ENCODE results near the gene PPP3CA. TPM values are rescaled to one million over a fixed set of nuclear protein-coding genes. Genes with fewer than 3 reads are reported as not detected.
"Not testable (repeated sequence)": the region's sequence is repeated elsewhere in the genome, so short reads cannot be mapped to it uniquely, and the experiment has no call there.

Gene PPP3CA
- total RNA-seq, 2 donors from 2014 or later: 14.6 to 20.5 TPM

- no peak overlapping the region for H3K27ac Mint-ChIP-seq
- peaks cover 6% of the 10 kb centered on the region for H3K9me3 Mint-ChIP-seq
- H3K27me3 Mint-ChIP-seq: no peaks in the 10 kb centered on the region
- H3K36me3 Mint-ChIP-seq (ENCODE audit: low read depth): no peaks in the 10 kb centered on the region
- H3K4me1 Mint-ChIP-seq: peaks cover 28% of the 10 kb centered on the region
- ATAC-seq (replicated peaks): no peak
- no peak overlapping the region for H3K4me3 Mint-ChIP-seq
Observed at GRCh38 chr4:101141230-101141629, 206.1 kb downstream of the PPP3CA start.

- H3K27ac Mint-ChIP-seq: no peak overlapping the region
- no peak for ATAC-seq (replicated peaks)
- no peaks in the 10 kb centered on the region for H3K36me3 Mint-ChIP-seq (ENCODE audit: low read depth)
- no peak overlapping the region for H3K4me3 Mint-ChIP-seq
- H3K27me3 Mint-ChIP-seq: no peaks in the 10 kb centered on the region
- H3K4me1 Mint-ChIP-seq: peaks cover 35% of the 10 kb centered on the region
- H3K9me3 Mint-ChIP-seq: peaks cover 6% of the 10 kb centered on the region
Observed at GRCh38 chr4:101140228-101140627, 207.1 kb downstream of the PPP3CA start.

- peaks cover 8% of the 10 kb centered on the region for H3K9me3 Mint-ChIP-seq
- H3K4me1 Mint-ChIP-seq: peaks cover 20% of the 10 kb centered on the region
- H3K36me3 Mint-ChIP-seq (ENCODE audit: low read depth): no peaks in the 10 kb centered on the region
- peak overlapping the region; percentile 61 for H3K4me3 Mint-ChIP-seq
- H3K27me3 Mint-ChIP-seq: no peaks in the 10 kb centered on the region
- ATAC-seq (replicated peaks): no peak
- H3K27ac Mint-ChIP-seq: no peak overlapping the region
Observed at GRCh38 chr4:101136373-101137370, 210.7 kb downstream of the PPP3CA start.

GRCh38 chr4:101135371-101136010, 211.8 kb downstream of the PPP3CA start:
- no peaks in the 10 kb centered on the region for H3K27me3 Mint-ChIP-seq
- peak overlapping the region; percentile 73 for H3K27ac Mint-ChIP-seq
- peaks cover 14% of the 10 kb centered on the region for H3K4me1 Mint-ChIP-seq
- peak overlapping the region; percentile 61 for H3K4me3 Mint-ChIP-seq
- H3K36me3 Mint-ChIP-seq (ENCODE audit: low read depth): no peaks in the 10 kb centered on the region
- no peak for ATAC-seq (replicated peaks)
- peaks cover 3% of the 10 kb centered on the region for H3K9me3 Mint-ChIP-seq

GRCh38 chr4:101131058-101131457, 216.3 kb downstream of the PPP3CA start:
- ATAC-seq (replicated peaks); H3K36me3 Mint-ChIP-seq (ENCODE audit: low read depth); H3K4me3 Mint-ChIP-seq; H3K27ac Mint-ChIP-seq; H3K9me3 Mint-ChIP-seq; H3K27me3 Mint-ChIP-seq: not testable (repeated sequence)
- H3K4me1 Mint-ChIP-seq: peaks cover 24% of the 10 kb centered on the region

GRCh38 chr4:101128898-101129297, 218.4 kb downstream of the PPP3CA start:
- H3K27ac Mint-ChIP-seq; H3K27me3 Mint-ChIP-seq; H3K36me3 Mint-ChIP-seq (ENCODE audit: low read depth); H3K9me3 Mint-ChIP-seq; H3K4me3 Mint-ChIP-seq; ATAC-seq (replicated peaks): not testable (repeated sequence)
- H3K4me1 Mint-ChIP-seq: peaks cover 17% of the 10 kb centered on the region

- H3K27me3 Mint-ChIP-seq: no peaks in the 10 kb centered on the region
- H3K27ac Mint-ChIP-seq: no peak overlapping the region
- no peak for ATAC-seq (replicated peaks)
- no peak overlapping the region for H3K4me3 Mint-ChIP-seq
- peaks cover 19% of the 10 kb centered on the region for H3K4me1 Mint-ChIP-seq
- H3K9me3 Mint-ChIP-seq: peaks cover 9% of the 10 kb centered on the region
- H3K36me3 Mint-ChIP-seq (ENCODE audit: low read depth): no peaks in the 10 kb centered on the region
Observed at GRCh38 chr4:101128473-101128872, 218.9 kb downstream of the PPP3CA start.

GRCh38 chr4:101127176-101127790, 220.0 kb downstream of the PPP3CA start:
- no peak for ATAC-seq (replicated peaks)
- H3K36me3 Mint-ChIP-seq (ENCODE audit: low read depth): no peaks in the 10 kb centered on the region
- H3K4me1 Mint-ChIP-seq: peaks cover 26% of the 10 kb centered on the region

GRCh38 chr4:101126059-101126458, 221.3 kb downstream of the PPP3CA start:
- no peak for ATAC-seq (replicated peaks)
- no peak overlapping the region for H3K4me3 Mint-ChIP-seq

More at GRCh38 chr4:101127176-101127790, 220.0 kb downstream of the PPP3CA start:
- H3K27ac Mint-ChIP-seq: no peak overlapping the region
- no peaks in the 10 kb centered on the region for H3K27me3 Mint-ChIP-seq
- peaks cover 9% of the 10 kb centered on the region for H3K9me3 Mint-ChIP-seq
- no peak overlapping the region for H3K4me3 Mint-ChIP-seq

GRCh38 chr4:101125045-101125942, 222.0 kb downstream of the PPP3CA start:
- H3K36me3 Mint-ChIP-seq (ENCODE audit: low read depth): no peaks in the 10 kb centered on the region
- no peak for ATAC-seq (replicated peaks)
- H3K9me3 Mint-ChIP-seq: peaks cover 6% of the 10 kb centered on the region
- H3K4me3 Mint-ChIP-seq: no peak overlapping the region
- H3K27ac Mint-ChIP-seq: no peak overlapping the region
- H3K4me1 Mint-ChIP-seq: peaks cover 24% of the 10 kb centered on the region
- no peaks in the 10 kb centered on the region for H3K27me3 Mint-ChIP-seq

More at GRCh38 chr4:101126059-101126458, 221.3 kb downstream of the PPP3CA start:
- Mint-ChIP-seq H3K27me3 (no peaks in the 10 kb centered on the region), H3K4me1 (peaks cover 26% of the 10 kb centered on the region), H3K36me3 (ENCODE audit: low read depth) (no peaks in the 10 kb centered on the region), H3K27ac (no peak overlapping the region), H3K9me3 (peaks cover 6% of the 10 kb centered on the region)

GRCh38 chr4:101123231-101123630, 224.1 kb downstream of the PPP3CA start:
- Mint-ChIP-seq H3K36me3 (ENCODE audit: low read depth) (no peaks in the 10 kb centered on the region), H3K27me3 (no peaks in the 10 kb centered on the region), H3K4me1 (peaks cover 18% of the 10 kb centered on the region), H3K9me3 (no peaks in the 10 kb centered on the region), H3K27ac (peak overlapping the region; percentile 18), H3K4me3 (no peak overlapping the region)
- peak; percentile 66 for ATAC-seq (replicated peaks)

GRCh38 chr4:101122019-101122418, 225.3 kb downstream of the PPP3CA start:
- H3K27ac Mint-ChIP-seq: no peak overlapping the region

GRCh38 chr4:101119141-101119540, 228.2 kb downstream of the PPP3CA start:
- Mint-ChIP-seq H3K36me3 (ENCODE audit: low read depth) (no peaks in the 10 kb centered on the region), H3K27ac (no peak overlapping the region), H3K4me1 (peaks cover 14% of the 10 kb centered on the region), H3K4me3 (no peak overlapping the region), H3K27me3 (no peaks in the 10 kb centered on the region), H3K9me3 (no peaks in the 10 kb centered on the region)
- ATAC-seq (replicated peaks): no peak

More at GRCh38 chr4:101122019-101122418, 225.3 kb downstream of the PPP3CA start:
- ATAC-seq (replicated peaks): peak; percentile 16
- no peaks in the 10 kb centered on the region for H3K36me3 Mint-ChIP-seq (ENCODE audit: low read depth)
- no peaks in the 10 kb centered on the region for H3K27me3 Mint-ChIP-seq
- H3K4me1 Mint-ChIP-seq: peaks cover 15% of the 10 kb centered on the region
- H3K9me3 Mint-ChIP-seq: no peaks in the 10 kb centered on the region
- H3K4me3 Mint-ChIP-seq: no peak overlapping the region

GRCh38 chr4:101118617-101119016, 228.7 kb downstream of the PPP3CA start:
- ATAC-seq (replicated peaks): no peak
- no peaks in the 10 kb centered on the region for H3K27me3 Mint-ChIP-seq
- H3K9me3 Mint-ChIP-seq: no peaks in the 10 kb centered on the region
- no peaks in the 10 kb centered on the region for H3K36me3 Mint-ChIP-seq (ENCODE audit: low read depth)
- H3K4me1 Mint-ChIP-seq: peaks cover 14% of the 10 kb centered on the region
- H3K27ac Mint-ChIP-seq: no peak overlapping the region
- H3K4me3 Mint-ChIP-seq: no peak overlapping the region
